Hematopoietic multipotent progenitor cell treated with erythropoietin and hydrocortisone succinate and interleukin-3 and kit ligand, for 15 days (in vitro differentiated cells): ENCODE results near the gene NUP58.
A peak's percentile ranks its signal among the peaks of the same experiment; 100 is the strongest.

Experiments
- DNase-seq: peaks from one replicate; pipeline ENCODE4 v3.0.0-alpha.2; 2015; ENCODE audit warnings: low spot score

The NUP58 gene

DNA sequence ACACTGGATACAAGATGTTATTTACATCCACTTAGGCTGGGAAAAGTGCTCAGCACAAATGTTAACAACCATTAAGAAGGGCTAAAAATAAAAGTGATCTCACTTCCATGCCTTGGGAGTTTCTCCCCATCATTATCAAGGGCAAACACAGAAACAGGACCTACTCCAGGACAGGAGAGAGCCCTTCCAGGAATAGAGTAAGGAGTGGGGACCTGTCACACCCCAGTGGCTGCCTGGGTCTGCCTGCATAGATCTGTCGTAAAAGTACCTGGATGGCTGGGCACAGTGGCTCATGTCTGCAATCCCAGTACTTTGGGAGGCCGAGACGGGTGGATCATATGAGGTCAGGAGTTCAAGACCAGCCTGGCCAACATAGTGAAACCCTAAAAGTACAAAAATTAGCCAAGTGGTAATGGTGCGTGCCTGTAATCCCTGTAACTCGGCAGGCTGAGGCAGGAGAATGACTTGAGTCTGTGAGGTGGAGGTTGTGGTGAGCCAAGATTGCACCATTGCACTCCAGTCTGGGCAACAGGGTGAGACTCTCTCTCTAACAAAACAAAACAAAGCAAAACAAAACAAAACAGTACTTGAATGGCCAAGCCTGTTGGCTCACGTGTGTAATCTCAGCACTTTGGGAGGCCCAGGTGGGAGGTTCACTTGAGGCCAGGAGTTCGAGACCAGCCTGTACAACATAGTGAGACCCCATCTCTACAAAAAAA is 76.0 kb downstream of the NUP58 start:
- DNase-seq = no peak

DNA sequence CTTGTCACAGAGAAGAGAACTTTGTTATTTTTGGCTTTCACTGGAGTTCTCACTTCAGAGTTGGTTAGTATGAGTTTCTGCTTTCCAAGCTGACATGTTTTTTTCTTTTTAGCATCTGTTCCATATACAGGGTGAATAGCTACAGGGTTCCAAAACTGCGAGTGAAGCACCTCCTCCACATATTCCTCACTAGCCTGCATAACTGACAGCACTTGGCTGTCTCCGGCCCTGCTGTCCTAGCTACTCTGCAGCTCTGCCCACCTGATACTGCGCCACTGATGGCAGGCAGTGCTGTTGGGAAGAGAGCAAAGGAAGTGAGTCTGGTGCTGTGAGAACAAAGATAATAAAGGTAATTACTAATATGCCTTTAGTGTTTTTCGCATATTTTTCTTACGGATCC is 77.1 kb downstream of the NUP58 start:
- DNase-seq = no peak

DNA sequence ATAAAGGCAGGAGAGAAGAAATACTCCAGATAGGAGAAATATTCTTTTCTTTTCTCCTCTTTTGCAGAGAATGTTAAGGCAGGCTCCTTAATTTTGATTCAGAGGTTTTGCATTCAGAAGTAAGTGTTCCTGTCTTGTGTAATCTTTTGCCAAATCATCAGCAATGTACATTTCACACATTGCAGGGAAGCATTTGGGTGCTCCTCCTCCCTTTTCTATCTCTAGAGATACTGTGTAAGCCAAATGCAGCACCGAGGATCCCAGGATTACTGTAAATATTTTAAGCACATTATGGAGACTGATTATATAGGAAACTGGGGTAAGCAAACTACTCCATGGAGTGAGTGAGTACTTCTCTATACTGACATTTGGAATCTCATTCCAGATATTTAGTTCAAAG is 77.6 kb downstream of the NUP58 start:
- DNase-seq = no peak

DNA sequence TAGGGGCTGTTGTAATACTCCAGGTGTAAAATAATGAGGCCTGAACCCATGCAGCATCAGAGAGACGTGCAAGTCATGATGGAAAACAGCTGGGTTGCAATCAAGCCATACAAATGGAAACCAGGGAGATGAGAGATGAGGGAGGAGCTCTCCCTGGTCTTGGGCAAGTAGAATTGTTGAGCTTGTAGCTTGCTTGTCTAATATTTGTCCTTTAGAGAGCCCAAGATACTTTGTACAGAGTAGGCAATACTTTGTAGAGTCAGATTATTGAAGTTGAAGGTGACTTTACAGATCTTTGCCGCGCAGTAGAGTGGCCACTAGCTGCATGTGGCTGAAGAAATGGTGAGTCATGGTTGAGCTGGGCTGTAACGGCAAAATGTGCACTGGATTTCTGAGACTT is 78.7 kb downstream of the NUP58 start:
- peak; percentile 31 for DNase-seq

DNA sequence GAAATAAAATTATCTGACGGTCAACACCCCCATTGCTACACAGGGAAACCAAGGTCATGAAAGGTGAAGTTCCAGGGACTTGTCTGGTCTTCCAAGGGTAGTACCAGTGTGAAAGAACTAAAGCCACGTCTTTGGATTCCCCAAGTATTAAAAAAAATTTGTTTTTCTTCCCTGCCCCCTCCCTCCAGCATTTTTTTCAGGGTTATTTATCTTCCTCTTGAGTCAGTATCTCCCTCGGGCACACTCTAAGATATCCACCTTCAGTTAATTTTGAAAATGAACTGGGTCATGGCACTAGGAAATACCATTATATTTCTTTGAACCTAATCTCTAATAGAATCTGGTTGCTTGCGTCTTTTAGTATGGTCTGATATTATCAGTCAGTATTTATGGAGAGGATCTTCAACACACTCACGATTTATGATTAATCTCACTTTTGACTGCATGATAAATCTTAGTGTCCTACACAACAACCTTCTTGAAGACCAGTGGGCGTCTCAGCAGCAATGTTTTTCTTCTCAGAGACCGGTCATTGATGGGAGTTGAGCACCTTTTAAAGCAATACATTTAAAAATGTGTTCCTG is 79.4 kb downstream of the NUP58 start:
- no peak for DNase-seq

DNA sequence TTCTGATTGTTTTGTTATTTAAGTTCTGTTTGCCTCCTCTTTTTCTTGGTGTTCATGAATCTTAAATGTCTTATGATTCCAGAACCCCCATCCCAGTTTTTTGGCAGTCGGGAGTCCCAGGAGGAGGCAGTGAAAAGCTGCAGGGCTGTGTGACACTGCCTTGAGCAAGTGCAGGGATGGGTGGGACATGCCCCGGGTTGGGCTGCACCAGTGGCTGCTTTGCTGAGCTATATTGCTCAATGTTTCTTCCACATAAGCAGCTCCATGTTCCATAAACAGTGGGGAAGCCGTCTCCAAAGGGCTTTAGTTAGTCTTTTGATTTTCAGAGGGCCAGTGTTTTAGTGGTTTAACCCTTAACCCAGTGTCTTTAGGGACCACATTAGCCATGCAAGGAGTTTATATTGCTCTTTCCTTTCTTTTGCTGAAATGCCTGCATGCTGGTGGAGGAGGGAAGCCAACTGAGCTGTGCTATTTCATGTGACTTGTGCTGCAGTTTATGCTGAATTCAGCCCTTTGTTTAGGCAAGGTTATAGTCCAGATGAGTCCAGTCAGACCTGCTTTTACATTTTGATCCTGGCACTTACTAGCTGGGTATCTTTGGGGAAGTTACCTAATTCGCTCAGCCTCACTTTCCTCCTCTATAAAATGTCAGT is 83.5 kb downstream of the NUP58 start:
- DNase-seq = no peak

DNA sequence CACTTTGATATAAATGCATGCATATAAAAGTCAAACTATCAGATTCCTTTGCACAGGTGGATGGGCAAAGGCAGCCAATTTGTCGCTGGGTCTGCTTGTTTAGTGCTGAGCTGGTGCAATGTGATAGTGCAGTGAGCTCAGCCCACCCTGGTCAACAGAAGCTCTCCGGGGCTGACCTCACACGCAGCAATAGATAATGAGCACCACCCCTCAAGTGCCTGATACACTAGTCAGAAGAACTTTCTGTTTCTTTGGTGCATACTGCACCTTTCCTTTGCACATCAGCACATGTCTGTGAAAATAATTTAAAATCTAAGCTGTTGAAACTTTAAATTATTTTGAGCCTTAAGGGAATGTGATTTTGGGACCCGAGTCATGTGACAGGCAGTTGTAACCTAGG is 90.5 kb downstream of the NUP58 start:
- DNase-seq = peak; percentile 40
